Stimulated activated CD4-positive, alpha-beta T cell treated with anti-CD3 and anti-CD28 coated beads, Interleukin-15, amount 100 ng/mL, for 48 hours (primary cell): ENCODE measurements around the gene GLIS1.
A peak's percentile ranks its signal among the peaks of the same experiment; 100 is the strongest.

ENCODE experiments used
- DNase-seq, 2 donors: peaks; one replicate each; pipeline ENCODE4 v3.0.0-alpha.2; 2020; ENCODE audit warnings: low read depth in 2 of 2

Gene GLIS1

DNA sequence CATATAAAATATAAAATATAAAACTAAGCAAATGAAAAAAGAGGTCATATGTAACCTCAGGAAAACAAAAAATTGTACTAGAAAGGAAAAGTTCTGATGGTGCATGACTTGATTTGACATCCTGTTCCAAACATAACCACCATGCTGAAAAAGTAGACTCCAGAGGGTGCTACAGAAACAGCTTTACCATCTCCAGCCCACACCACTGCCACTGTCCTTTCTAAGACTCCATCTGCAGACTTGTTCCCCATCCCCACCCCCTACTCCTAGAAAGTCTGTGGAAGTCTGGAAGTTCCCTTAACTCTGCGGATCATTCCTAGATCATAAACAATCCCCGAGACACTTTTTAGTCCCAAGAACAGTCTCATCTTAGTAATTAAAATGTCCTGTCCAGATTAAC lies 20.5 kb downstream of the GLIS1 start:
- DNase-seq = no peak

- DNase-seq = no peak
These were observed 21.7 kb downstream of the GLIS1 start for GRCh38 chr1:53717025-53717804.

GRCh38 chr1:53716150-53716549 lies 22.8 kb downstream of the GLIS1 start:
- DNase-seq = no peak

GRCh38 chr1:53715478-53715877 lies 23.5 kb downstream of the GLIS1 start:
- peak in 1 of 2 donors; percentile 10 for DNase-seq

- no peak for DNase-seq
These were observed 26.7 kb downstream of the GLIS1 start for GRCh38 chr1:53712276-53712675.

GRCh38 chr1:53710584-53710983 lies 28.4 kb downstream of the GLIS1 start:
- DNase-seq = no peak

DNA sequence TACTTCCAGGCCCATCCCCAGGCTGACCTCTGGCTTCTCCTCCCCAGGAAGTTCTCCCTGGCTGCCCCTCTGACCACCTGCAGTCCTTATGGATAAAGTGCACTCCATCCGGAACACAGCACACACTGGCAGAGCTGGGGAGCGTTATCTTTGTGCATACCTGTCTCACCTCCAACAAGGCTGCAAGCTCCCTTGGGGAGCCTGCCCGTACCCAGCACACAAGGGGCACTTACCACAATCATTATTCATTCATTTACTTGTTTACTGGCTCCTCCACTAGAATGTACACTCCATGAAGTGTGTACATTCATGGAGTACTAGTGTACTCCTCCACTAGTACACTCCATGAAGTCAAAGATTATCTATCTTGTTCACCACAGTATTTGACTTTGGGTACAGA lies 30.3 kb downstream of the GLIS1 start:
- DNase-seq = no peak

- DNase-seq = no peak
These were observed 32.6 kb downstream of the GLIS1 start for GRCh38 chr1:53706356-53706755.

GRCh38 chr1:53705446-53706096 lies 33.4 kb downstream of the GLIS1 start:
- DNase-seq = no peak

GRCh38 chr1:53704804-53705445 lies 34.0 kb downstream of the GLIS1 start:
- no peak for DNase-seq

DNA sequence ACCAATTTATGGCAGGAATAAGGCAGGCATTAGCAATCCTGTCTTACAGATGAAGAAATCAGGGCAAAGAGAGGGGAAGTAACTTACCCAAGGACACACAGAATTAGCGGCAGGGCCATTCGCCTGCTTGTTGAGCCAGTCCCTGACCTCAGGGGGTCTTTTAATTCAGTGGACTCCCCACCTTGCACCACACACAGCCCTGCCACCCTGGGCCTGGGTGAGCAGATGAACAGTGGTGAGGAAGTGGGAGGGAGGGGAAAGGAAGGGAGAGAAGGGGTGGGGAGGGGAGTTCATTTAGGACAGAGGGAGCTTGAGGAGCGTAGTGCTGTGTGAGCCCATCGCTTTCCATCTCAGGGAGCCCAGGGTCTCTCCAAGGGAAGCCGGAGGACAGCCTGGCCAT lies 34.7 kb downstream of the GLIS1 start:
- DNase-seq = no peak

DNA sequence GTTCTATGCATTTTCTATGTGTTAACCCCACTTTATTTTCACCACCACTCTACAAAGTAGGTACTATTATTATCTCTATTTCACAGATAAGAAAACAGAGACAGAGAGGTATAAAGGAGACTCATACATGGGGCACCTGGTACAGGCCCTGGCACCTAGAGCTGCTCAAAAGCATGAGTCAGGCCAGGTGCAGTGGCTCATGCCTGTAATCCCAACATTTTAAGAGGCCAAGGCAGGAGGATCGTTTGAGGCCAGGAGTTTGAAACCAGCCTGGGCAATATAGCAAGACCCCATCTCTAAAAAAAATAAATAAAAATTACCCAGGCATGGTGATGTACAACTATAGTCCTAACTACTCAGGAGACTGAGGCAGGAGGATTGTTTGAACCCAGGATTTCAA lies 35.8 kb downstream of the GLIS1 start:
- no peak for DNase-seq

GRCh38 chr1:53702341-53702740 lies 36.6 kb downstream of the GLIS1 start:
- no peak for DNase-seq

- DNase-seq = no peak
These were observed 38.2 kb downstream of the GLIS1 start for GRCh38 chr1:53700776-53701175.

GRCh38 chr1:53699981-53700380 lies 39.0 kb downstream of the GLIS1 start:
- no peak for DNase-seq

- no peak for DNase-seq
These were observed 40.5 kb downstream of the GLIS1 start for GRCh38 chr1:53698384-53698980.

DNA sequence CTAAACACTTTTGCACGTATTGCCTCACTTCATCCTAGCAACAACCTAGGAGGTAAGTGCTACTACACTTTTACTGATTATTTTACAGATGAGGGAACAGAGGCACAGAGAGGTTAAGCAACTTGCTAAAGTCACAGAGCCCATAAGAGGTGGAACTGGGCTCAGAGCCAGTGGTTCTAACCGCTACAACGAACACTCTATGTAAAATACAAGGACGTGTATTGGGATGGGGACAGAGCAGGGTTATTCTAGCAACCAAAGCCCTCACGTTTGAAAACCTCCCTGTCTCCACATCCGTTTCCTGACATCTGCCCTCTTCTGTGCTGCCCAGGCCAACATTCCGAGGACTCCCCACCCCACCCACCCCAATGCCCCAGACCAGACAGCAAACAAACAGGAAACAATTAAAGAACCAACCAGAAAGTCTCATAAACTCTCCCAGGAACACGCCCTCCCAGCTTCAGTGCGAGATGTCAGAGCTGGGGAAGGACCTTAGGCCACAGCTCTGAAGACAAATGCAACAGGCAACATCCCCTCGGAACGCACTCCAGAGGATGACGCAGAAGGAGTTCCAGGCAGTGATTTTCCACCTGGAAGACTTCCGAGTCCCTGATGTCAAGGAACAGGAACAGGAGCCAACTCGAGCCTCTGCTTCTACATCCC lies 41.1 kb downstream of the GLIS1 start:
- DNase-seq = no peak

DNA sequence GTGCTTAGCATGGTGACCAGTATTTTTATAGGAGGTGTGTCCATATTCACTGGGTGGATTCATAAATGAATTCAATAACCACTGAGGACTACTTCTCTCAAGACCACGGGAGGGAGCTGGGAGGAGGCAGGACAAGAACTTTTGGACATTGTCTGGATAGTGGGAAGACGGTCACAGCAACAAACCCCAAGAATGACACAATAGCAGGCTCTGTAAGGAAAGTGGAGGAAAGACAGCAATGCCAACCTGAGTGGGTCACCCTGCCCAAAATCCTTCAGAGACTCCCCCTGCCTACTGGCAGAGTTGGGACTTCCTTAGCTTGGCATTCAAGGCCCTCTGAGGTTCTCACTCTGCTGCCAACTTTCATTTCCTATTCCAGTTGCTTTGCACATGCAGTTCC lies 42.0 kb downstream of the GLIS1 start:
- no peak for DNase-seq

DNA sequence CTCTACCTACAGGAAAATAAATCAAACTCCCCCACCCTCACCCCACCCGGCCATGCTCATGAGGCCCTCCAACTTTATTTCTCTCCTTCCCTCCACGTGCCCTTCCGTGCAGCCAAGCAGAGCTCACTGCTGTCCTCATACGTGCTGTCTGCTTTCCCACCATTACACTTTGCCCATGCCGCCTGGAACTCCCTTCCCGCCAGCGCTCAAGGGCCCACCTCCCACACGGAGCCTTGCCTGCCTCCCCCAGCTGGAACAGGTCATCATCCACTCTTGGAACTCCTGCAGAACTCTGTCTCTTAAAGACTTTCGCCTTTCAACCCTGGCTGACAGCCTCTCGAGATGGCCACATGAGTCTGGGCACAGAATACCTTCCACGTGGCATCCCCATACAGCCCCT lies 42.4 kb downstream of the GLIS1 start:
- DNase-seq = no peak

GRCh38 chr1:53696051-53696450 lies 42.9 kb downstream of the GLIS1 start:
- DNase-seq = no peak

DNA sequence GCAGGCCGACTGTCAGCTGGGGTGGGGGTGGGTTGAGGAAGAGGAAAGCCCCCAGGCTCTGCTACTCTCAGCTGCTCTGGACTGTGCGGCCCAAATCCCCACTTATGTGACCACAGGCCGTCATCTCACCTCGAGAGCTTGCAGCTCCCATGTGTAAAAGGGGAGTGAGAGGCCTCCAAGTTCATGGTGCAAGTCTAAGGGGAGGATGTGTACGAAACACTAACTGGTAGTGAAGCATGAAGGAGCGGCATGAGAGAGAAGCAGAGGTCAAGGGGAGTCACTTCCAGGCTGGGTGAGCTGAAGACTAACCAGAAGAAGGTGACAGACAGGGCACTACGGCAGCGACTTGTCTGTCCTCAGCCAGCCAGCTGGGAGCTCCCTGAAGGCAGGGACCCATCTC lies 43.8 kb downstream of the GLIS1 start:
- no peak for DNase-seq

GRCh38 chr1:53694718-53695091 lies 44.3 kb downstream of the GLIS1 start:
- no peak for DNase-seq
